HCT116 (cell line): ENCODE results near the gene ERBB4. TPM values are rescaled to one million over a fixed set of nuclear protein-coding genes. Genes with fewer than 3 reads are reported as not detected.

Experiments used
- ATAC-seq: fragments of 200-7000 bp; cut with Tn5 transposase; 2 replicates; pipeline ENCODE4 v1.9.1; 2020; ENCODE audit warnings: mild to moderate bottlenecking, moderate library complexity
- BruUV-seq: library from RNA; stranded (reverse); fragments of 400-500 nt; replicated peaks from 2 replicates; lab custom pipeline; 2021; lab: Mats Ljungman, UMichigan
- CTCF ChIA-PET: fragments of 300-600 bp; sonication (Branson Sonifier 250); formaldehyde crosslinking; loops from one replicate; lab custom pipeline; 2021; ENCODE audit warnings: antibody characterized with exemption; lab: Charles Lee
- POLR2A ChIA-PET: fragments of 300-600, 350-600 bp; sonication (Branson Sonifier 250); formaldehyde crosslinking; loops from one replicate; lab custom pipeline; 2021; ENCODE audit warnings: antibody characterized with exemption; lab: Charles Lee
- RAD21 ChIA-PET, 2 experiments: fragments of 300-600 bp; sonication (Branson Sonifier 250); formaldehyde crosslinking; loops; one replicate each; lab custom pipeline; 2023; ENCODE audit warnings: low total read pairs in 2 of 2; ENCODE audit not compliant: uncharacterized antibody in 2 of 2, unreplicated experiment in 2 of 2, low non-redundant PET in 1 of 2; lab: Charles Lee
- DNase-seq: peaks from one replicate; pipeline ENCODE4 v3.0.0-alpha.2; 2010; ENCODE audit warnings: low read depth, low spot score
- H2AFZ ChIP-seq: fragments of 200-600 bp; shearing (Covaris generic), sonication (generic); 2 replicates; pipeline ENCODE4 v1.6.1; 2017; ENCODE audit warnings: low read depth, mixed run types, mixed read lengths, antibody characterized with exemption, low read length; ENCODE audit not compliant: poor library complexity, severe bottlenecking
- H3K27ac ChIP-seq: 2 replicates; pipeline ENCODE4 v1.5.1; 2012; ENCODE audit warnings: low read depth, low read length
- H3K27me3 ChIP-seq: fragments of 200-600 bp; sonication (generic); 2 replicates; pipeline ENCODE4 v1.6.1; 2016; ENCODE audit warnings: mixed run types, low read length, mixed read lengths; ENCODE audit not compliant: insufficient read depth
- H3K36me3 ChIP-seq, 2 experiments: fragments of 200-500 bp in 1 of 2; fragments of 200-600 bp in 1 of 2; sonication (Bioruptor generic) in 1 of 2; sonication (generic) in 1 of 2; 2 replicates each; pipeline versions ENCODE4 v1.5.1 to v1.6.1; 2014 to 2016; ENCODE audit warnings: low read length in 2 of 2, inconsistent platforms in 1 of 2, mixed read lengths in 1 of 2, mixed run types in 1 of 2; ENCODE audit not compliant: insufficient read depth in 2 of 2, control insufficient read depth in 1 of 2
- H3K4me1 ChIP-seq, 2 experiments: fragments of 200-600 bp in 1 of 2; sonication (generic) in 1 of 2; 2 replicates each; pipeline versions ENCODE4 v1.5.1 to v1.6.1; 2012 to 2017; ENCODE audit warnings: low read length in 2 of 2, inconsistent platforms in 1 of 2, mild to moderate bottlenecking in 1 of 2, mixed read lengths in 1 of 2, mixed run types in 1 of 2, moderate library complexity in 1 of 2; ENCODE audit not compliant: insufficient read depth in 2 of 2, control insufficient read depth in 1 of 2
- H3K4me2 ChIP-seq: fragments of 200-600 bp; sonication (generic); 2 replicates; pipeline ENCODE4 v1.6.1; 2017; ENCODE audit warnings: mixed run types, low read length, mixed read lengths
- H3K4me3 ChIP-seq, 2 experiments: fragments of 200-600 bp in 1 of 2; sonication (generic) in 1 of 2; replicated peaks in 1 of 2; 2 replicates each; pipeline ENCODE4 v1.5.1; 2011 to 2016; ENCODE audit warnings: low read length in 2 of 2, control low read depth in 1 of 2, low read depth in 1 of 2, mild to moderate bottlenecking in 1 of 2, mixed read lengths in 1 of 2, mixed run types in 1 of 2
- H3K79me2 ChIP-seq: fragments of 200-600 bp; sonication (generic); 2 replicates; pipeline ENCODE4 v1.6.1; 2017; ENCODE audit warnings: mild to moderate bottlenecking, mixed run types, low read length, moderate library complexity, mixed read lengths; ENCODE audit not compliant: insufficient read depth
- H3K9ac ChIP-seq: fragments of 200-600 bp; sonication (generic); 2 replicates; pipeline ENCODE4 v1.6.1; 2016; ENCODE audit warnings: low read length, mixed read lengths
- H3K9me2 ChIP-seq: fragments of 200-600 bp; sonication (generic), shearing (Covaris generic); 2 replicates; pipeline ENCODE4 v1.6.1; 2017; ENCODE audit warnings: mixed run types, mild to moderate bottlenecking, moderate library complexity; ENCODE audit not compliant: insufficient read depth
- H3K9me3 ChIP-seq, 2 experiments: fragments of 200-500 bp in 1 of 2; fragments of 200-600 bp in 1 of 2; sonication (Bioruptor generic) in 1 of 2; sonication (generic) in 1 of 2; 2 replicates each; pipeline ENCODE4 v1.6.1; 2014 to 2017; ENCODE audit warnings: low read length in 2 of 2, mixed read lengths in 2 of 2, inconsistent platforms in 1 of 2, low read depth in 1 of 2, mild to moderate bottlenecking in 1 of 2, mixed run types in 1 of 2, moderate library complexity in 1 of 2; ENCODE audit not compliant: control insufficient read depth in 1 of 2, insufficient read depth in 1 of 2
- H4K20me1 ChIP-seq: fragments of 200-600 bp; sonication (generic), shearing (Covaris generic); 2 replicates; pipeline ENCODE4 v1.6.1; 2017; ENCODE audit warnings: mixed run types, mild to moderate bottlenecking, moderate library complexity; ENCODE audit not compliant: insufficient read depth
- CBX3 ChIP-seq: IDR thresholded peaks from 2 replicates; pipeline ENCODE4 v1.6.1; 2012; ENCODE audit warnings: low read depth
- CEBPB ChIP-seq: IDR thresholded peaks from 2 replicates; pipeline ENCODE4 v1.6.1; 2012; ENCODE audit warnings: low read depth
- EGR1 ChIP-seq: IDR thresholded peaks from 2 replicates; pipeline ENCODE4 v1.6.1; 2012; ENCODE audit warnings: low read depth
- ELF1 ChIP-seq: IDR thresholded peaks from 2 replicates; pipeline ENCODE4 v1.6.1; 2012; ENCODE audit warnings: low read depth, borderline replicate concordance
- EZH2 ChIP-seq: fragments of 200-600 bp; sonication (generic); IDR thresholded peaks from 2 replicates; pipeline ENCODE4 v1.6.1; 2017; ENCODE audit warnings: antibody characterized with exemption, mixed run types
- EZH2phosphoT487 ChIP-seq: fragments of 200-600 bp; IDR thresholded peaks from 2 replicates; pipeline ENCODE4 v1.6.1; 2018; ENCODE audit warnings: antibody characterized with exemption, borderline replicate concordance
- FOSL1 ChIP-seq: IDR thresholded peaks from 2 replicates; pipeline ENCODE4 v1.6.1; 2012; ENCODE audit warnings: low read depth
- SIN3A ChIP-seq: IDR thresholded peaks from 2 replicates; pipeline ENCODE4 v1.6.1; 2012; ENCODE audit warnings: low read depth
- SP1 ChIP-seq: IDR thresholded peaks from 2 replicates; pipeline ENCODE4 v1.6.1; 2012; ENCODE audit warnings: low read depth
- SRF ChIP-seq: IDR thresholded peaks from 2 replicates; pipeline ENCODE4 v1.6.1; 2012; ENCODE audit warnings: low read depth
- TCF7L2 ChIP-seq: IDR thresholded peaks from 2 replicates; pipeline ENCODE4 v1.7.0; 2011; ENCODE audit warnings: borderline replicate concordance, inconsistent platforms; ENCODE audit not compliant: insufficient read depth, insufficient read length; ENCODE audit errors: extremely low read depth
- YY1 ChIP-seq: IDR thresholded peaks from 2 replicates; pipeline ENCODE4 v1.6.1; 2011; ENCODE audit warnings: low read length, low read depth, moderate library complexity, mild to moderate bottlenecking; ENCODE audit not compliant: insufficient replicate concordance; ENCODE audit errors: extremely low read depth
- ZNF274 ChIP-seq: fragments of 200-500 bp; sonication (Bioruptor generic); IDR thresholded peaks from 2 replicates; pipeline ENCODE4 v1.6.1; 2014; ENCODE audit warnings: mild to moderate bottlenecking, low read depth, low read length, inconsistent platforms
- intact Hi-C: fragments of 100-400 bp; cut with micrococcal nuclease; formaldehyde crosslinking; loops from 2 replicates; pipeline ENCODE4 v1.10.0; 2022
- total RNA-seq: library from RNA; stranded (reverse); gene quantifications from one replicate; pipeline ENCODE4 v1.2.1, GENCODE V29; 2021; ENCODE audit not compliant: unreplicated experiment
- TF ChIP-seq, protein P1 (sequence below), 3 experiments: fragments of 200-600 bp in 1 of 3; sonication (generic) in 1 of 3; IDR thresholded peaks in 2 of 3; conservative IDR thresholded peaks in 1 of 3; 2 replicates each; pipeline ENCODE4 v1.5.1; 2012 to 2017; ENCODE audit warnings: low read depth in 2 of 3, low read length in 2 of 3, antibody characterized with exemption in 1 of 3, borderline replicate concordance in 1 of 3, control low read depth in 1 of 3, mild to moderate bottlenecking in 1 of 3, mixed read lengths in 1 of 3, mixed run types in 1 of 3, moderate library complexity in 1 of 3; ENCODE audit not compliant: insufficient read depth in 1 of 3

Gene ERBB4
- total RNA-seq, 1 experiment from 2014 or later, result 0.10 TPM

DNA sequence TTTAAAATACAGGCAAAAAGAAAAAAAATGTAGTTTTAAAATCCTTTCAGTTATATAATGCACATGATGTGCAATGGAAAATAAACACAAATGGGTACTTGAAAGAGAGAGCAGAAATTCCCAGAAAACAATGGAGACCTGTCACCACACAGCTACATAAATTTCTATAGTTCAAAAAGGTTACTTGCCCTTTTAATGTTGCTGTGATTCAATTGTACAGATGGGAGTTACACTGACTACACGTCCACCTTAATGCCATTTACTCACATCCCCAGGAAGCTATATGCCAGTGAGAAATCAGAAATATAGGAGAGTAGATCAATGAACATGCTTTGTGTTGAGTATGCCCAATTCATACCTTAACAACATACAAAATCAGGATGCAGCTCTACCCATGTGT, 269.6 kb downstream of the ERBB4 start:
- POLR2A ChIA-PET, result no interaction called here
- no TSS peak for BruUV-seq
- H3K9ac ChIP-seq, result no peak overlapping the region
- H2AFZ ChIP-seq, result no peak overlapping the region
- H3K9me2 ChIP-seq, result no peaks in the 10 kb centered on the region
- no peak overlapping the region for H3K27ac ChIP-seq
- H3K4me1 ChIP-seq, result no peaks in the 10 kb centered on the region
- H3K36me3 ChIP-seq, result no peaks in the 10 kb centered on the region
- H3K4me2 ChIP-seq, result no peak overlapping the region
- intact Hi-C loops, result no loop called here
- RAD21 ChIA-PET, result no interaction called here
- no peak for DNase-seq
- no peak for ATAC-seq
- H3K4me3 ChIP-seq, result no peak overlapping the region
- H3K79me2 ChIP-seq, result no peaks in the 10 kb centered on the region
- H3K27me3 ChIP-seq, result no peaks in the 10 kb centered on the region
- H3K9me3 ChIP-seq, result no peaks in the 10 kb centered on the region
- no peaks in the 10 kb centered on the region for H4K20me1 ChIP-seq
- CTCF ChIA-PET, result no interaction called here
- TF ChIP-seq, protein P1, sequence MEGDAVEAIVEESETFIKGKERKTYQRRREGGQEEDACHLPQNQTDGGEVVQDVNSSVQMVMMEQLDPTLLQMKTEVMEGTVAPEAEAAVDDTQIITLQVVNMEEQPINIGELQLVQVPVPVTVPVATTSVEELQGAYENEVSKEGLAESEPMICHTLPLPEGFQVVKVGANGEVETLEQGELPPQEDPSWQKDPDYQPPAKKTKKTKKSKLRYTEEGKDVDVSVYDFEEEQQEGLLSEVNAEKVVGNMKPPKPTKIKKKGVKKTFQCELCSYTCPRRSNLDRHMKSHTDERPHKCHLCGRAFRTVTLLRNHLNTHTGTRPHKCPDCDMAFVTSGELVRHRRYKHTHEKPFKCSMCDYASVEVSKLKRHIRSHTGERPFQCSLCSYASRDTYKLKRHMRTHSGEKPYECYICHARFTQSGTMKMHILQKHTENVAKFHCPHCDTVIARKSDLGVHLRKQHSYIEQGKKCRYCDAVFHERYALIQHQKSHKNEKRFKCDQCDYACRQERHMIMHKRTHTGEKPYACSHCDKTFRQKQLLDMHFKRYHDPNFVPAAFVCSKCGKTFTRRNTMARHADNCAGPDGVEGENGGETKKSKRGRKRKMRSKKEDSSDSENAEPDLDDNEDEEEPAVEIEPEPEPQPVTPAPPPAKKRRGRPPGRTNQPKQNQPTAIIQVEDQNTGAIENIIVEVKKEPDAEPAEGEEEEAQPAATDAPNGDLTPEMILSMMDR (IDR thresholded peaks at IDR 0.05 in 2 of 3, conservative IDR thresholded peaks at IDR 0.05 in 1 of 3; ENCODE audit: borderline replicate concordance in 1 of 3, insufficient read depth in 1 of 3, low read depth in 2 of 3, low read length in 2 of 3), result no peak
- no peak for TF ChIP-seq YY1
- no peak for TF ChIP-seq ELF1
- no peak for TF ChIP-seq EGR1
- TF ChIP-seq TCF7L2, result no peak
- TF ChIP-seq EZH2phosphoT487, result no peak
- TF ChIP-seq EZH2, result no peak
- no peak for TF ChIP-seq SP1

DNA sequence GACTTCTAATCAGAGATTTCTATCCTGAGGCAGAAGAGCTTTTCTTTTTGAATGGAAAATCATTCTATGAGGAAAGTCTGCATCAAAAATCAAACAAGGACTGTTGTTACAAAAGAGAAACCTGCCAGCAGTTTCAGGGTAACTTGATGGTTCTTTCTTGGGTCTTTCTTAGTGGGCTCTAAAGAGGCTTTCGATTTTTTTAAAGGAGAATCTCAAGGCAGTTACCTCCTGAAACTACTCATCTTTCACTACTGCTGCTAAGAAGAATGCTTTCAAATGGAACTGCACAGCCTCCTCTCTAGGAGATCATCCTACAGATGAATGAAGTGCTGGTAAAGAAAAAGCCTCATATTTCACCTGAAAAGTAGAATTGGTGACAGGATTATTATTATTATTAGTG, 272.3 kb downstream of the ERBB4 start:
- intact Hi-C loops, result no loop called here
- no TSS peak for BruUV-seq
- H3K36me3 ChIP-seq, result no peaks in the 10 kb centered on the region
- ATAC-seq, result no peak
- ChIA-PET RAD21 (no interaction called here), POLR2A (no interaction called here), CTCF (no interaction called here)
- H4K20me1 ChIP-seq, result no peaks in the 10 kb centered on the region
- H3K79me2 ChIP-seq, result no peaks in the 10 kb centered on the region
- H3K27ac ChIP-seq, result no peak overlapping the region
- H3K27me3 ChIP-seq, result no peaks in the 10 kb centered on the region
- no peaks in the 10 kb centered on the region for H3K9me3 ChIP-seq
- H2AFZ ChIP-seq, result no peak overlapping the region
- no peak overlapping the region for H3K4me3 ChIP-seq
- TF ChIP-seq ZNF274, result no peak
- no peak for TF ChIP-seq SRF
- no peak for TF ChIP-seq CBX3
- no peak for TF ChIP-seq FOSL1
- TF ChIP-seq SP1, result no peak
- TF ChIP-seq CEBPB, result no peak
- TF ChIP-seq EGR1, result no peak
- no peak for TF ChIP-seq EZH2
- TF ChIP-seq, protein P1 (IDR thresholded peaks at IDR 0.05 in 2 of 3, conservative IDR thresholded peaks at IDR 0.05 in 1 of 3; ENCODE audit: borderline replicate concordance in 1 of 3, insufficient read depth in 1 of 3, low read depth in 2 of 3, low read length in 2 of 3), result no peak
- TF ChIP-seq TCF7L2, result no peak
- no peak for TF ChIP-seq SIN3A
- H3K9me2 ChIP-seq, result no peaks in the 10 kb centered on the region
- DNase-seq, result no peak
- H3K4me2 ChIP-seq, result no peak overlapping the region
- H3K4me1 ChIP-seq, result no peaks in the 10 kb centered on the region
- no peak overlapping the region for H3K9ac ChIP-seq
